ENCODE measurements around the gene PTN.

- TF ChIP-seq, protein P1, sequence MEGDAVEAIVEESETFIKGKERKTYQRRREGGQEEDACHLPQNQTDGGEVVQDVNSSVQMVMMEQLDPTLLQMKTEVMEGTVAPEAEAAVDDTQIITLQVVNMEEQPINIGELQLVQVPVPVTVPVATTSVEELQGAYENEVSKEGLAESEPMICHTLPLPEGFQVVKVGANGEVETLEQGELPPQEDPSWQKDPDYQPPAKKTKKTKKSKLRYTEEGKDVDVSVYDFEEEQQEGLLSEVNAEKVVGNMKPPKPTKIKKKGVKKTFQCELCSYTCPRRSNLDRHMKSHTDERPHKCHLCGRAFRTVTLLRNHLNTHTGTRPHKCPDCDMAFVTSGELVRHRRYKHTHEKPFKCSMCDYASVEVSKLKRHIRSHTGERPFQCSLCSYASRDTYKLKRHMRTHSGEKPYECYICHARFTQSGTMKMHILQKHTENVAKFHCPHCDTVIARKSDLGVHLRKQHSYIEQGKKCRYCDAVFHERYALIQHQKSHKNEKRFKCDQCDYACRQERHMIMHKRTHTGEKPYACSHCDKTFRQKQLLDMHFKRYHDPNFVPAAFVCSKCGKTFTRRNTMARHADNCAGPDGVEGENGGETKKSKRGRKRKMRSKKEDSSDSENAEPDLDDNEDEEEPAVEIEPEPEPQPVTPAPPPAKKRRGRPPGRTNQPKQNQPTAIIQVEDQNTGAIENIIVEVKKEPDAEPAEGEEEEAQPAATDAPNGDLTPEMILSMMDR (IDR thresholded peaks at IDR 0.05): no peak
- TF ChIP-seq EZH2 (IDR thresholded peaks at IDR 0.05) (no peak), EZH2phosphoT487 (IDR thresholded peaks at IDR 0.05) (no peak)
Measured at GRCh38 chr7:137366995-137367394, 23.5 kb upstream of the PTN start.
